HS-5 (cell line): ENCODE data around the gene RRP1.

Experiments used
- DNase-seq: peaks from one replicate; pipeline ENCODE4 v3.0.0-alpha.2; 2012; ENCODE audit warnings: low read depth

RRP1 gene

DNA sequence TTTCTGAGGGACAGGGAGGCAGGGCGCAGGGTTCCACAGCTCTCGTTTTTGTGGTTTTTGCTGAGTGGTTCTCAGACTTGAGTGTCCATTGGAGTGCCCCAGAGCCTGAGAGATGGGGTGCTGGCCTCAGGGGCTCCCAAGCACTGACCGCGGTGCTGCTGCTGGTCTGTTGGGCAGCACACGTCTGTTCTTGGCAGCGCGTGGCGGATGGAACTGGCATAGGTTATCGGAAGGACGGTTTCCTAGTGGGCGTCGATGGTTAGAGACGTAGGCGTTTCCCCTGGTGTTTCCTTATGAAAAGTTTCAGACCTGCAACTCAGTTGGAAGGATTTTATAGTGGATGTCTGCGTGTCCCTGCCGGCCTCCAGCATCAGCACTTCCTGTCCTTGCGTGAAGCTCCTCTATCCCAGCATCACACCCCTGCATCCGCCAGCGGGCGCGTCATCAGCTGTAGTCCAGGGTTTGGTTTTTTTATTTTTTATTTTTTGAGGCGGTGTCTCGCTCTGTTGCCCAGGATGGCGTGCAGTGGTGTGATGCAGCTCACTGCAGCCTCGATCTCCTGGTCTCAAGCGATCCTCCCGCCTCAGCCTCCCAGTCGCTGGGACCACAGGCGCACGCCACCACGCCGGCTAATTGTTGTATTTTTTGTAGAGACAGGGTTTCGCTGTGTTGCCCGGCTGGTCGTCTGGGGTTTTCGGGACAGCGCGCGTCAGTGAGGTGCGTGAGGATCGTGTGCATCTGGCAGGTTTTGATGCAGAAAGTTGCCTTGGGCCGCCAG, 11.8 kb downstream of the RRP1 start:
- no peak for DNase-seq

DNA sequence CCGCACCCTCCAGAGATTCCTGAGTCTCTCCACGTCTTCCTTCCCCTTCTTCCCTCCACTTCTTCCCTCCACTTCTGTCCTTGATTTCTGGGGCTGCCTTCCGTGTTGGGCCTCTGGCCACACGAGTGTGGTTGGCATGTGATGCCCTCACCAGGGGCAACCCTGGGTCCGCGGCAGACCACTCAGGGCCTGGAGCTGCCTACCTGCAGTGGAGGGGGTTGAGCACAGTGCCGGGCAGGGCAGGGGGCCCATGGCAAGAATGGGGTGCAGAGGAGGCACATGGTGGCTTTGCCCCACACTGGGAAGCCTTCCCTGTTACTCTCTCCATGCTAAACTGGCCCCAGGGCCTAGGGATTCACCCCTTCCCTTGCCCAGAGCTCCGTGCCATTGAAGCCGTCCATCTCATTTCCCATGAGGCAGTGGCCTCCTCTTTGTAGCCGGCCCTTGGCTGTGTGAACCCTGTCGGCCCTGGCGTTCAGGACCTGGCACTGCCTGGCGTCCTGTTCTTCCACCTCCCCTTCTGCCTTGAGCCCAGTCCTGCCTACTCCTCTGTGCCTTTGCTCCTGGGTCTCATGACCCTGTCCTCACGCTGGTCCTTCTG, 13.4 kb downstream of the RRP1 start:
- DNase-seq, result no peak

DNA sequence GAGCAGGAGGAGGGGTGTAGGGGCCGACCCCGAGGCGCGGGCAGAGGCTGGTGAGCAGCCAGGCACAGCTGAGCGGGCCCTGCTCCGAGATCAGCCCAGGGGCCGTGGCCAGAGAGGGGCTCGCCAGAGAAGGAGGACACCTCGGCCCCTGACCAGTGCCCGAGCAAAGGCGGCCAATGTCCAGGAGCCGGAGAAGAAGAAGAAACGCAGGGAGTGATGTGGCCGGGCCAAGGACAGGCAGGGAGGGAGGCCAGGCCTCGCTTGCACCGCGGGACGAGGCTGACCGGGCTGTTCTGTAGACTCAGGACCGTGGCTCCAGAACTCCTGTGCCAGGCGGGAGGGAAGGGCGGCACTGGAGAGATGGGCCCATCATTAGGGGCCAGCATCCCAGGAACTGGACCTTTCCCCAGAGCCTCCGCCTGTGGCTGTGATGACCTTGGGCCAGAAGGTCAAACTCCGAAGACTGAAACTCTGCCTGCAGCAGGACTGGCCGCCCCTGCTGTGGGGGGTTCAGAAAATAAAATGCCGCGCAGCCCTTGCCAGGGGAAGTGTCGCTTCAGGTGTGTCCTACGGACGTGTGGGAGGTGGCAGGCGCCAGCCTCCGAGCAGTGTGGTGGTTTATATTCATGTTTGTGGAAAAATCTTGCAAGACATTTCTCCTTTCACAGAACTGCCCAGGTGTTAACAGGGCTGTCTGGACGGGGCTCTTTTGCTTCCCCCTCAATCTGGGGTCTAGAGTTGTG, 14.4 kb downstream of the RRP1 start:
- DNase-seq, result no peak

DNA sequence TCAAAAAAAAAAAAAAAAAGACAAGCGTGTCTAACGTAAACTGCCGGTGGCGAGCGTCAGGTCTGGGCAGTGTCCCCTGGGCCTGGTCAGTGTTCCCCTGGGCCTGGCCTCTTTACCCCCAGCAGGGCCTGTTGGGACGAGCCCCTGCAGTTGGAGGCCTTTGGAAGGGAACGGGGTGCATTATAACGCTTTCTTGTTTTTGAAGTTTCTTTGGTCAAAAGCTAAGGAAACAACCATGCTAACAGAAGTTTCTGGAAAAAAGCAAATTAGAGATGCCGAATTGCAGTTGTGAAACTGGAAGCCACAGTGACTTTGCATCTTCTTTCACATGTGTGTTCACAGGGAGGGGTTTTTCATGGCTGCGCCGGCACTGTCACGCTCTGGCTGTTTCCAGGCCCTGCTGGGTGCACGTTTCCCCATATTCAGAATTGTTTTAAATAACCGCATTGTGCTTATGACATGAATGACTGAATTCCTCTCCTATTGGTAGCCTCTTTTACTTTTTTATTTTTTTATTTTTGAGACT, 16.0 kb downstream of the RRP1 start:
- DNase-seq, result no peak

DNA sequence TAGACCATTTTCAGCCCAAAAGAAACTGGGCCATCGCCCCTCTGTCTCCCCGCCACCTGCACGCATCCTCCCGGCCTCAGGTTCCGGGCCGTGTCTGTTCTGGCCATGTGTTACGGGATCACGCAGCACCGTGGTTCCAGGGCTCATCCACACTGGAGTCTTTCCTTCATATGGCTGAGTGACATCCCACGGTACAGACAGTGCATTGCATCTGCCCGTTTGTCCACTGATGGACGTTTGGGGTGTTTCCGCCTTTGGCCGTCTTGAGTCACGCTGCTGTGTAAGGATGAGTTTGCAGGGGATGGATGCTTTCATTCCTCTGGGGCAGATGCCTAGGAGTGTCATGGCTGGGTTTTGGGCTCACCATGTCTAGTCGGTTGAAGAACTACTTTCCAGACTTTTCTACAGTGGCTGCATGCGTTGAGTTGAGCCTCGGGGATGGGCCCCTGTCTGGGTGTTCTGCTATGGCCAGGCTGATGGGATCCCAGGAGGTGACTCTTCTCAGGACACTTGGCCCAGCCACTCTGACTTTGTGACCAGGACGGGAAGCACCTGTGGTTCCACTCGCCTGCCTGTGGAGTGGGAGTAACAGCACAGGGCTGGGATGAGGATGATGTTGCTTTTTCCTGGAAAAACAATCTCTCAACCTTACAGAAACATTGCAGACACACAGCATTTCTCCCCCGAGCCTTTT, 16.8 kb downstream of the RRP1 start:
- DNase-seq, result no peak

DNA sequence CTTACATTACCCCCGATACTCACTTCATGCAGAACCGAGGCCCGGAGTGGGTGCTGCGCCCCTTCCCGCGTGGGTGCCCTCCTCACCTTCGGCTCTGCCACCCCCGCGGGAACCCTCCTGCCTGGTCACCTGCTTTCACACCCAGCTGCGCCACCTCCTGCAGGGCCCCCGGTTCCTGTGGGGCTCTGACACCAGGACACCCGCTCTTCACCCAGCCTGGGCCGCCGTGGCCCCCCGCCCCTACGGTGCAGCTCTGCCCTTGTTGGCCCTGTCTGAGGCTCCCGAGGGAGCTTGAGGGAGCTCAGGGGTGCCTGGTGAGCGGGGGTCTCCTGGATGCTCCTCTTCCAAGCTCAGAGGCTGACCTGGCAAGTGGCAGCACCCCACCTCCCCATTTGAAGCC, 19.0 kb downstream of the RRP1 start:
- no peak for DNase-seq

DNA sequence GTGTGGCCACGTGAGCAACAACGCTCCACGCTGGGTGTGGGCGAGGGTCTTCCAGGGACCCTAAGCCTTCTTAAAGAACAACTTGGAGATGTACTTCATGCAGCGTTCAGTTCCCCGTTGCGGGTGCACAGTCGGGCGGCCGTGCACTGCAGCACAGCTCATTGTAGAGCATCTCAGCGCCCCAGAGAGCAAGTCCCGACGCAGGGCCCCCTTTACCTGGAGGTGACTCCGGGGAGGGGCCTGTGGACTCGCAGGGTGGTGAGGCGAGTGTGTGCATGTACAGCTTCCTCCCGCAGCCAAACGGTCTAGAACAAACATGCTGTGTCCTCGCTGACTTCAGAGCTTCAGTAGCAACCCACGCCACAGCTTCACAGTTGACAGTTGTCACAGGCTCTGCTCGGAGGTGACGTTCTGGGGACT, 19.5 kb downstream of the RRP1 start:
- no peak for DNase-seq

DNA sequence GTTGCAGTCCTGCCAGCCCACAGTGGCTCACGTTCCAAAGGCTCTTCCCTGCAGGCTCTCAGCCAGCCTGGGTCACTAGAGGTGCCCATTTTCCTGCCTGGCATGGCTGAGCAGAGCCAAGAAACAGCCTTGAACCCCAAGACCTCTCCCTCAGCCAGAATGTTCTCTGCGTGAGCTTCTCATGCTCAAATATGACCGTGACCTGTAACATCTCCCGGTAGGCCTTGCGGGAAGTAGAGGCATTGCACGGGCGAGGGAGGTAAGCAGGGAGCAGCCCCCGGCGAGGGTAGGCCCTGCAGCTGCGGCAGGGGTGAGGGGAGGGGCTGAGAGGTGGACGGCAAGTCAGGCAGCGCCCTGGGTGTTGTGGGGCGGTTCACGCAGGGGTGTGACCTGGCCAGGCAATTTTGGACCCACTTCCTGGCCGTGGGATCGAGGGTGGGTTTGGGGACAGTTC, 20.0 kb downstream of the RRP1 start:
- DNase-seq, result no peak

DNA sequence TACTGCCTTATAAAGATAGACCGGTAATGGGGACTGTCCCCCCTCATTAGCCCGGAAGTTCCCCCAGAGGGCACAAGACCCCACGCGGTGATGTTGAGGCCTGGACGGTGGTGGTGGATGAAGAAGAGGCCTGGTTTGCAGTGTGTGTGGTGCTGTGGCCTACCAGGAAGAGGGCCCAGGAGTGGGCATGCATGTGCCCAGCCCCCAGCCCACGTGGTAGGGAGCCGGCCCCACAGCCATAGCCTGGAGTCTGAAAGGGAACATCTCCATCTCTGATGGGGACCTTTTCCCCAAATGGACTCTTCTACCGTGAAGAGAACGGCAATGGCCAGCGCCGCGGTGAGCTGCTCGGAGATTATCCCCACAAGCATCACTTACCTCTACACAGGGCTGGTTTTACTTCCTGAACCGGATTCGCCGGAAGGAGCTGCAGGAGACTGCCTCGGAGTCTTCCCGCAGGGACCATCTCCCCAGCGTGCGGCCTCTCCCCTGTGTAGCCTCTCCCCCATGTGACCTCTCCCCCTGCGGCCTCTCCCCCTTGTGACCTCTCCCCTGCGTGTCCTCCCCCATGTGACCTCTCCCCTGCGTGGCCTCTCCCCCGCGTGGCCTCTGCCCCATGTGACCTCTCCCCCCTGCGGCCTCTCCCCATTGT, 20.6 kb downstream of the RRP1 start:
- no peak for DNase-seq

DNA sequence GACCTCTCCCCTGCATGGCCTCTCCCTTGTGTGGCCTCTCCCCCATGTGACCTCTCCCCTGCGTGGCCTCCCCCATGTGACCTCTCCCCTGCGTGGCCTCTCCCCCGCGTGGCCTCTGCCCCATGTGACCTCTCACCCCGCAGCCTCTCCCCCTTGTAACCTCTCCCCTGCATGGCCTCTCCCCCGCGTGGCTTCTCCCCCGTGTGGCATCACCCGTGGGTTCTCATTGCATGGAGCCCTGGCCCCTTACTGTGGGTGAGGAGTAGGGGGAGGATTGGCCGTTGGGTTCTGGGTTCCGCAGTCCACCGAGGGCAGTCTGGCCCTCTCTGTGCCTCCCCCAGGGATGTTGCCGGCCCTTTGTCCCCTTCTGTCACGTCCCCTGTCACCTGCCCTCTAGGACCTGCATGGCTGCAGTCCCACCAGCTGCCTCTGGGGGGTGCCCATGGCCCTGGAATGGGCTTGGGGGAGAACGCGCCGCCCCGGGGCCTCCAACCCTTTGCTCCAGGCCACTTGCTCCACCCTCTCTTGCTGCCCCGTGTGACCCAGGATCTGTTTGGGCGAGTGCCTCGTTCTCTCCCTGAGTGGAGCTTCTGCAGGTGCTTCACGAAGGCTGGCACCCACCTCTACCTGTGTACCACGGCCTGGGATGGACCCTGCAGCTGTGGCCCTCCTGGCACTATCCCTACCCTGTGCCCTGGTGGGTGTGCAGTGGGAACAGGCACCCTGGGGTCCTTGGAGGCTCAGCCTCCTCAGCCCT, 21.3 kb downstream of the RRP1 start:
- no peak for DNase-seq

DNA sequence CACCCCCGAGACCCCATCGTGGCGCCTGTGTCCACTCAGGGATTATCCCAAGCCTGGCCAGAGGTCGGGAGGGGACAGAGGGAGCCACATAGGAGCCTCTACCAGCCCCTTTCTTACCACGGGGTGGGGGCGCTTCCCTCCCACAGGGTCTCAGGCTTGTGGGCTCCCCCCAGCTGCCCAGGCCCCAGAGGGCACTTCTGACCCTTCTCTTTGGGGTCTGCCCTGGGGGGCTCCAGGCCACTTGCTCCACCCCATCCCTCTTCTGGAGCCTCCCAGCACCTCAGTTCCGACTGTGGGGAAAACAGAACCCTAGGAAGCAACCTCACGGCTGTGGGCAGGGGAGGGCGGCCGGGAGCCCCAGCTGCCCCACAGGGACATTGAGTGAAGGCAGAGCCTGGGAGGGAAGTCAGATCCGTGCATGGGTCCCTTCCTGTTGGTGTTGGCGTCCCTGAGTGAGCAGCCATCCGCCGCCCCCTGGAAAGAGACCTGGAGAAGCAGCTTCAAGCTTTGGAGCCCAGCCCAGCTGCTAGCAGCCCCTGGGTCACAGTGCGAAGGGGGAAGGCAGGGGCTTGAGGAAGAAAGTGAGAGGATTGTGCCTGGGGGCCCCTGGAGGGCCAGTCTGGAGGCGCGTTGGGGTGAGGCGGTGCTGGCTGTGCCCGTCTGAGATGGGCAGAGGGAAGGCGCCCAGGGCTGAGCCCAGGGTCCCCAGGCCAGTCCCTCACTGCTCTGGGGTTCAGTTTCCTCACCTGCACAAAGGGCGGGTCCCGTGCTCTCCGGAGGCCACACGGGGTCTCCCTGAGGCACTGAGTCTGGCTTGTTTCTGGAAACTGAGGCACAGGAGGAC, 22.1 kb downstream of the RRP1 start:
- DNase-seq, result no peak

DNA sequence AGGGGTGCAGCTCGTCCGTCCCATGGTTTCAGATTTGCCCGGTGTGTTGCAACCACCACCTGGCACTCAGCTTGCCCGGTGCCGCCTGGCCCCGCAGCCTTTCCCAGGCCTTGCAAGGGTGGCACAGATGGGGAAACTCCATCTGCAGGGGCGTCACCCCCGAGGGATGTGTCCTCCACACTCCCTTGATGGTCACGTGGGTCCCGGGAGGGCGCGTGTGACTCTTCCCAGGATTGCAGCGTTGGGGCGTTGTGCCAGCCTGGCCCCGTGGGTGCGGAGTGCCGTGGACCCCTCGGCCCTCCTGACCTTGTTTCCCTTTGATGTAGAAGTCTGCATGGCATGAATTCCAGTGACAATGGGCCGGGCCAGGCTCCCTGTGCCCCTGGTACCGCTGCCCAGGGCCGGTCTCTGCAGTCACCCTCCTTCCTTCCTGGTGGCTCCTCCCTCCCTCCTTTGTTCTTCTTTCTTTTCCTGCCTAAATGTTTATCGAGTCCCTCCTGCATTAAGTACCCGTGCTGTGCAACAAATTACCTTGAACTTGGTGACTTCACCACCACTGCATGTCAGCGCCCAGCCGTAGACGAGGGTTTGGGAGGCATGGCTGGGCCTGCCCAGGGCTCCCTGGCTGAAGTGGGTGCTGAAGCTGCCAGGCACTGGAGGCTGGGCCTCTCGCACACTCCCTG, 22.9 kb downstream of the RRP1 start:
- DNase-seq, result no peak

DNA sequence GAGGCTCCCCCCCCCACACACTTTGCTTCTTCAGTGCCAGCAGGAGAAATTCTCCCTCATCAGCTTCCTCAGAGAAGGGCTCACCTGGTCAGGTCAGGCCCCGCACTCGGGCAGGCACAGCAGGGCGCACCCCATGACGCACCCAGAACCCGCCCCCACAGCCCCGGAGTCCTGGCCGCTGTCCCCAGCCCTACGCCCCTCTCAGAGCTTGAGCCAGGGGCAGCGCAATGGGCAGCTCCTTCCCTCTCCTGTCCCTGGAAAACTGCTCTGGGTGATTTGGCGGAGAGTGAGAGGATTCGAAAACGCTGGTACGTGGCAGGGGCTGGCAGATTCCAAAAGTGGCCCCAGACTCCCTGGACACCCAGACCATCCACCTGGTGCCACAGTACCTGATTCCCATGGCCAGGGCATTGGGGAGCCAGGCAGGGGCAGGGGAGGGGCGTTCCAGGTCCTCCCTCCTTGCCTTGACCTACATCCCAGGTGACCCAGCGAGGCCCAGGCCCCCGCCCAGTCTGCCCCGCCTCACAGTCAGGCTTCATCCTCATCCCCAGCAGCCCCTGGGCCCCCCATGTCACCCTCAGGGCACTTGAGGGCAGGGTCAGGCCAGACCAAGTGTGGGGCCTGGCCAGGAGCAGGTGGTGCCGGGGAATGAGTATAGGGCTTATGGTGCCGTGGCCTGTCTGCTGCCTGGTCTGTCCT, 23.7 kb downstream of the RRP1 start:
- no peak for DNase-seq

DNA sequence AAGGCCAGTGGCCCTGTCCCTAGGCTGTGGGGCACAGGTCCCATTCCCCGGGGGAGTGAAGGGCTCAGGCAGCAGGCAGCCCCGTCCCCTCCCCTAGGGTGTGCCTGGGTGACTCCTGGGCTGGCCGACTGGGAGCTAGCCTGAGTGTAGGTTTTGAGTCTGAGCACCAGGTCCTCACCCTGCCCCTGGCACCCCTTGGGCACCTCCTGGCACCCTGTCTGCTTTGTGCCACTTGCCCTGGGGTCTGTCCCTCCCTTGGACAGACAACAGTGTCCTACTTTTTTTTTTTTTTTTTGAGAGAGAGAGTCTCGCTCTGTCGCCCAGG, 24.2 kb downstream of the RRP1 start:
- no peak for DNase-seq

DNA sequence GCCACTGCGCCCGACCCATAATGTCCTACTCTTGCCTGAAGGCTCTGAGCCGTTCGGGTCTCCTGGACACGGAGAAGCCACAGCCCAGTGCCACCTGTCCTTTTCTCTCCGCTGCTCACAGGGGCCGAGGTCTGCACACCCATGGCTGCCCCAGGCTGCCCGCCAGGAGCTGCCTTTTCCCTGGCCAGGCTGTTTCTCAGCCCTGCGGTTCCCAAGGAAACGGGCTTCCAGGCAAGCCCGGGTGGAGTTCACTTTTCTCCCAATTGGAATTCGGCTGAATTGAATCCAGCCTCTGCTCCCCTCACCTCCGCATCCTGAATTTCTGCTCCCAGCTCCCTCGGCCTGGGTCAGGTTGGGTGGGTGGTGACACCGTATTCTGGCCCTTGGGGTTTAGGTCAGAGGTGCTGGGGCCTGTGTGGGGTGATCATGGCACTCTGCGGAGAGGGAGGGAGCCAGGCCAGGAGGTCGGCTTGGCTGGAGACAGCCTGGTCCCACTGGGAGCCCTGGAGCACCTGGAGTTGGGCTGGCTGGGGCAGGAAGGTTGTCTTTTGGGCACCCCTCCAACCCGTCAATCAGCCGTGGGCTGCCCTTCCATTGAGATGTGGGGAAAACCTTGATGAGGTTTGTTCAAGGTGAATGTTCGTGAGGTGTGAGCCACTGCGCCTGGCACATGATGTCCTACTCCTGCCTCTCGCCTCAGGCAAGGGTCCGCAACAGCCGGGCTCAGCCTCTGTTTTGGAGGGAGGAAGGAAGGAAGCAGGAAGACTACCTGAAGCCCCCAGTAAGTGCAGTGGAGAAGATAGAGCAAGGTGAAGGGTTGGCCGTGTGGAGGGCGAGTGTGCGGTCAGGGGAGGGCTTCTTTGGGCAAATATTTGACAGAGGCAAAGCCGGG, 25.1 kb downstream of the RRP1 start:
- no peak for DNase-seq

DNA sequence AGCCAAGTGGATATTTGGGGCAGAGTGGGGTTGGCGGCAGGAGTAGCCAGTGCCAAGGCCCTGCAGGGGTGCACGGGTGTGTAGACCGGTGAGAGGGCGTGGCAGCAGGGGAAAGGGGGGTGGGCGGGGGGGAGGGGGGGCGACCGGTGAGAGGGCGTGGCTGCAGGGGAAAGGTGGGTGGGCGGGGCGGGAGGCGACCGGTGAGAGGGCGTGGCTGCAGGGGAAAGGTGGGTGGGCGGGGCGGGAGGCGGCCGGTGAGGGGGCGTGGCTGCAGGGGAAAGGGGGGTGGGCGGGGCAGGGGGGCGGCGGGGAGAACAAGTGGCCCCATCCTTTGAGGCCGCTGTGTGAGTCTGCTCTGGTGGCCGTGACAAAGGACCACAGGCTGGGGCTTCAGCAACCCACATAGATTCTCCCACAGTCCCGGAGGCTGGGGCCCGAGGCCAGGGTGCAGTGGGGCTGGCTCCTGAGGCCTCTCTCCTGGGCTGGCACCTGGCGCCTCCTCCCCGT, 25.8 kb downstream of the RRP1 start:
- no peak for DNase-seq

DNA sequence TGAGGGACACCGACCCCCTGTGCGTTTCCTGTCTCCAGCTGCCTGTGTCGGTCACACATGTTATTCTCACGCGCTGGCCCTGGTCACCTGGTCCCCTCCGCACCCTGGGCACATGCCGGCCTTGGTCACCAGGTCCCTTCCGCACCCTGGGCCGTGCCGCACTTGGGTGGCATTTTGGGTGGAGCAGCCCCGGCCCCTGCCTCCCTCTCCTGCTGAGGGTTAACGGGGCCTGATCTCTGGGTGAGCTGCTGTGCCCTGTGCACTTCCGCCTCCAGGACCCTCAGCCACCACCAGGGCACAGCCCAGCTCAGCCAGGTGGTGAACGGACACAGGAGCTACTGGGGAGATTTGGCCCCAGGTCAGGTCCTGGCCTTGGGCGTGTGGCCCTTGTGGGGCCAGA, 26.6 kb downstream of the RRP1 start:
- DNase-seq, result no peak

DNA sequence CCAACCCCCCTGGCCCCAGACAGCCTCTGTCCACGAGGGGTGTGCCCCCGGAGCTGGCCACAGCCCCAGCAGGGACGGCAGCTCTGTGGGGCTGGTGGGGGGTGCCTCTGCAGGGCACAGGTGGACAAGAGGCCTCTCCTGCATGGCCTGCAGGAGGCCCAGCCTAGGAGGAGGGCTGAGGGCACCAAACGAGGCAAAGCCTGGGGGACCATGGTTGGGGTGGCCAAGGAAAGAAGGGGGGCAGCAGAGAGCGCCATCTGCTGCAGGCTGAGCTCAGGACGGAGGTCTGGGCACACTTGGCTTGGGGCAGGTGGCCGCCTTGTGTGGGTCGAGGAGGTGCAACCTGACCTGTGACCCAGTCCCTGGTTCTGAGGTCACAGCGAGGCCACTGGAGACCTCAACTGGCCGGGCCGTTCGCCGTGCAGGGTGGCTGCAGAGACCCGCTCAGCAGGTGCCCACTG, 27.3 kb downstream of the RRP1 start:
- no peak for DNase-seq
